ENCODE measurements around the gene VPS26B.

- TF ChIP-seq CTCF (conservative IDR thresholded peaks at IDR 0.05; ENCODE audit: low read depth in 2 of 2): no peak
- TF ChIP-seq EZH2 (IDR thresholded peaks at IDR 0.05; ENCODE audit: low read depth, unreplicated experiment): no peak
- no peak for TF ChIP-seq POLR2AphosphoS5 (IDR thresholded peaks at IDR 0.05; ENCODE audit: low read depth)
- no peak for TF ChIP-seq CREB1 (CRISPR knock-in tag; IDR thresholded peaks at IDR 0.05; ENCODE audit: low read depth)
- no peak for TF ChIP-seq REST (IDR thresholded peaks at IDR 0.05; ENCODE audit: unreplicated experiment)
- no peak for TF ChIP-seq EZH2phosphoT487 (IDR thresholded peaks at IDR 0.05; ENCODE audit: unreplicated experiment)
- no peak for TF ChIP-seq JUNB (IDR thresholded peaks at IDR 0.05; ENCODE audit: unreplicated experiment)
- TF ChIP-seq ETS1 (IDR thresholded peaks at IDR 0.05): no peak
- TF ChIP-seq ZNF114 (CRISPR knock-in tag; IDR thresholded peaks at IDR 0.05): no peak
- no peak for TF ChIP-seq STAT1 (IDR thresholded peaks at IDR 0.05; ENCODE audit: unreplicated experiment)
- TF ChIP-seq NANOG (IDR thresholded peaks at IDR 0.05; ENCODE audit: borderline replicate concordance): no peak
Measured at GRCh38 chr11:134235399-134235798, 10.9 kb downstream of the VPS26B start.
